GM19193 (cell line): ENCODE results near the gene CFAP410.

ENCODE experiments used
- POLR2A ChIP-seq: IDR thresholded peaks from 4 replicates; pipeline ENCODE4 v1.6.1; 2011; ENCODE audit not compliant: insufficient read depth, insufficient read length; ENCODE audit errors: extremely low read depth

CFAP410 gene

DNA sequence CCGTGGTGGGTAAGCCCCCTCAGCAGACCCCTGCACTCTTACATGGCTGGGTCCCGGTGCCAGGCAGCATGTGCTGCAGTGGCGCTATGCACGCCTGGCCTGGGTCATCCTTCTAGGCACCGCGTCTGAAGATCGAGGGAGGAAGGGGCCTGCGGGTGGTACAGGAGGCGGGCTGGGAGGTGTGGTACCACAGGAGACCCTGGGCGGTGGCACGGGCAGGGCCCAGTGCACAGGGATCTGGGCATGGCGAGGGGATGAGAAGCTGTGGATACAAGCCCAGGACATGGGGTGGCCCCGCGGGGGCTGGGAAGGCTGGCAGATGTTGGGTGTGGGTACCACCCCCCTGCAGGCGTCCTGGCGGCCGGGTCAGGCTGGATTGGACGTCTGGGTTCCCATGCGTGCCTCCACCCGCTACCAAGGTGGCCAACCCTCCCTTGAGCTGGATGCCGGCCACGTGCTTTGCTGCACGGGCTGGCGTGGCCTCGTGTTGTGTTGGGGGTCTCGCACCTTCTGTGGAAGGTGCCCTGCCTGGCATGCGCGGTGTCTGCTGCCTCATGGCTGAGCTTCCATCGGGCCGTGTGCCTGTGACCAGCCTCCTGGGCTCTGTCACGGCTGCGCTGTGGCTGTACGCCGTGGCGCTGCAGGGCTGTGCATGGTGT lies 19.7 kb downstream of the CFAP410 start:
- no peak for TF ChIP-seq POLR2A

DNA sequence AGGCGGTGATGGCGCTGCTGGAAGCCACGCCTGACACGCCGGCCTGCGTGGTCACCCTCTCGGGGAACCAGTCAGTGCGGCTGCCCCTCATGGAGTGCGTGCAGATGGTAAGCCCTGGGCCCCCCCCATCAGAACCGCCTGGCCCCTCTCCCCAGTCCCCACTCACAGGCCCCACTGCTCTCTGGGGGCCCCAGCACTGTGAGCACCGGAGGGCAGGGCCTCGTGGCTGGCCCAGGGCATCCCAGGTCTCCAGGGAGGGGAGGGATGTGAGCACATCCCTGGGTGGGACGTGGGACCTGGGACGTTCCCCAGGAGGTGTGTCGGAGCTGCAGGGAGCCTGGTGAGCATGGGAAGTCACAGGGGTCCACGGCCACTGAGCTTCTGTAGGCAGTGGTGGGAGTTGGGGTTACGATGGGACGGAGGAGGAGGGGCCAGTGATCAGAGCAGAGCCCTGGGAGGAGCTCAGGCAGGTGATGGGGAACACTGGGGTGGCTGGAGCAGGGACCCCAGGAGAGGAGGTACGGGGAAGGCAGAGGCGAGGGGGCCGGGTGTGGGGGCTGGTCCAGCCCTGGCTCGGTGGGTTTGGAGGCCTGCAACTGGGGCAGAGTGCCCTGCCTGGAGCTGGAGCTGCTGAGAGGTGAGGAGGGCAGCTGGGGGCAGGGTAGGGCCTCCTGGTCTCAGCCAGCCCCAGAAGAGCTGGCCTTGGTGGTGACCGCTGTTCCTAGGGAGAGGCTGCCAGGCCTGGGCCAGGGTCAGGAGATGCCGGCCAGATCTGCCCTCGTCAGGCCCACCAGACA lies 20.5 kb downstream of the CFAP410 start:
- TF ChIP-seq POLR2A: no peak

DNA sequence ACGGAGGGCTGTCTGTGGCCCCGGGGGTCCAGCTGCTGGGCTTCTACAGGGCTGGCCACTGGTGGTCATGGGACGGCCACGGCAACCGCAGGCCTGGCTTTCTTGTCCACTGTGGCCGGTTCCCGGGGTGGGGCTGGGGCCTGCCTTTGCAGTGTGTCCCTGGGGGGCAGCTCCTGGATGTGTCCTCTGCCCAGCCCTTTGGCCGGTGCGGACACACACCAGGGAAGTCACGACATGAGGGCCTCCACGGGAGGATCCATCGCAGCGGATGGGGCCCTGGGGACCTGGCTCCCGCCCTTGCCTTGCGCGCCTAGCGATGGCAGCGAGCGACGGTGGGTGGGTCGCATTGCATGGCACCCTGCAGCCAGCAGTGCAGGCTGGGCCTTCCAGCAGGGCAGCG lies 21.3 kb downstream of the CFAP410 start:
- no peak for TF ChIP-seq POLR2A

DNA sequence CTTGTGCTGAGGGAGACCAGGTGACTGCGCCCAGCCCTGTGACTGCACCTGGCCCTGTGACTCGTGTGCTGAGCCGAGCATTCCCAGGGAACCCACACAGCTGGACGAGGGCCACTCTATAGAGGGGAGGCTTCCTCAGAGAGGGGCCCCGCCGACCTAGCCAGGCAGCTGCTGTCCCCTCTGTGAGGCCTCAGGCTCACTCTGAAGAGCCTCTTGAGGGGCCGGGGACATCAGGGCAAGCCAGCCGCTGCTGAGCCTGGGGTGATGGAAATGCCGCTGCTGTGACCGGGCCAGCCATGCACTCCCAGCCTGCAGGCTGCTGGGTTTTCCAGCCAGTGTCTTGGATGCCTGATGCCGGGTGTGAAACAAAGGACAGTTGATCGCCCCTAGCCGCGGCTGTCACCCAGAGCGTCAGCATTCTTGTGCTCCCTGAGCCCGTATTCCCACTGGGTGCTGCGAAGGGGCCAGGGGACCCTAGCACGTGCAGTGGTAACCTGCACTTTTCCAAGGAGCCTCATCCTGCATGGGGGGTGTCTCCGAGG lies 21.9 kb downstream of the CFAP410 start:
- TF ChIP-seq POLR2A: no peak

DNA sequence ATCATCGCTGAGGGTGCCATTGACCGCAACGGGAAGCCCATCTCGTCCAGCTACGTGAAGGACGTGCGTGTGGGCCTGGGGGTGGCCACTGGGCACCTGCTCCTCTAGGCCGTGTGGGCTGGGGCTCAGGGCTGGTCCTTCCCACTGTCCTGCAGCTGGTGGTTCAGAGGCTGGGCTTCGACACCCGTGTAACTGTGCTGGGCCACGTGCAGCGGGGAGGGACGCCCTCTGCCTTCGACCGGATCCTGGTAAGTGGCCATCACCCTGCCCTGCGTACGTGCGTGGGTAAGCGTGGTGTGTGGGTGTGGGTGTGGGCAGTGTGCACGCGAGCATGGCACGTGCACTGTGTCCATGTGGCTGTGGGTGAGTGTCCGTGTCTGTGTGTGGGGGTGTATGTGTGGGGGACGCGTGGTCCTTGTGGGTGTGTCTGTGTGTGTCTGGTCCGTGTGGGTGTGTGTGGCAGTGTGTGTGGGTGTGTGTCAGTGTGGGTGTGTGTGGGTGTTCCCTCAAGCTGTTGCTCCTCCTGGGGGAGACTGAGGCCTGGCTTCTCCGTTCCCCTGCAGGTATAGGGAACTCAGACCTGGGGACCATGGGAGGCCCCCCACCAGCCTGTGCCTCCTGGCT lies 22.8 kb downstream of the CFAP410 start:
- TF ChIP-seq POLR2A: no peak

DNA sequence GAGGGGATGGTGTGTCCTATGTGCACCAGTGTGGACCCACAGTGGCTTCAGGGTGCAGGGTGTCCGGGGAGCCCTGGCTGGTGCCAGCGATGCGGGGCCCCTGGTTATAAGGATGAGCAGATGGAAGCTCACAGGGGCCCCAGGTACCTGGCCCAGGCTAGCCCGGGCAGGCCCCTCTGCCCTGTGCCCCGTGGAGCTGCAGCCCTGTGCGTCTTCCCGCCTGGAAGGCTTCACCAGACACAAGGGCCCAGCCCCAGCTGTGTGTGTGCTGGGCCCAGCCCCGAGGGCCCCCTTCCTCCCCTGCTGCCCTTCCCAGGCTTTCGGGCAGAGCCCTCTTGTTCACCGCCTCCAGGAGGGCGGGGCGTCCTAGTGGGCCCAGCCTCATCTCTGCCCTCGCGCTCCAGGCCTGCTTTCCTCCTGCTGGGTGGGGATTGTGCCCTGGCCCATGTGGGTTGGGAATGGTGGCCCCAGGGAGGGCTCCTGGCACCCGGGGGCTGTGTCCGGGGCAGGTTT lies 23.4 kb downstream of the CFAP410 start:
- no peak for TF ChIP-seq POLR2A

DNA sequence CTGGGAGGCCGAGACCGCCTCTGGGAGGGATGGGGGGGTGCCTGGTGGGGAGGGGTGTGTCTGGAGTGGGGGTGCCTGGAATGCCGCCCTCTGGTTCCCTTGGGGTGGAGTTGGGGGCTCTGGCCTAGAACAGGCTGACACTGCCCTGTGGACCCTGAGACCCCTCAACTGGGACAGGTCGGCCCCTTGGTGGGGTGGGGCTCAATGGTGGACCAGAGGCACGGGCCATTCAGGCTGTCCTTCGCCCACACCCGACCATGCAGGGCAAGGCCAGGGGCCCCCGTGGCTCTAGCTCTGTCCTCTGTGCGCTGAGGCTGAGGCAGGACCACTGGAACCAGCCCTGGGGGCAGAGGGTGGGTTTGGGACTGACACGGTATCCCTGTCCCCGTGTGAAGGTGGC lies 24.6 kb downstream of the CFAP410 start:
- TF ChIP-seq POLR2A: no peak

DNA sequence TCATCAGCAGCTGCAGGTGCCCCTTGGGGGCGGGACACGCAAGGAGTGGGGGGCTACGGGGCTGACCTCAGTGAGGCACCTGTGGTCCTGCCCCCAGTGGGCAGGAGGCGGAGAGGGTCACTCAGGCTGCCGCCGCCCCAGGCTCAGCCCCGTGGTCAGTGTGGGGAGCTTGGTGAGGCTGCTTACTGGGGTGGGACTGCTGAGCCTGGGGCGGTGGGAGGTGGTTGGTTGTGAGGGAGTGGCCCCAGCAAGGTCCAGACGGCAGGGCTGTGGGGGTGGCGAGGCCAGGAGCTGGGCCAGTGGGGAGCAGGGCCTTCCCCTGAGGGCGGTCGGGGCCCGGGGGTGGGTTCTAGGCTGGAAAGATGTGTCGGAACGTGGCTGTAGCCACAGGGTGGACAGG lies 25.1 kb downstream of the CFAP410 start:
- TF ChIP-seq POLR2A: no peak

DNA sequence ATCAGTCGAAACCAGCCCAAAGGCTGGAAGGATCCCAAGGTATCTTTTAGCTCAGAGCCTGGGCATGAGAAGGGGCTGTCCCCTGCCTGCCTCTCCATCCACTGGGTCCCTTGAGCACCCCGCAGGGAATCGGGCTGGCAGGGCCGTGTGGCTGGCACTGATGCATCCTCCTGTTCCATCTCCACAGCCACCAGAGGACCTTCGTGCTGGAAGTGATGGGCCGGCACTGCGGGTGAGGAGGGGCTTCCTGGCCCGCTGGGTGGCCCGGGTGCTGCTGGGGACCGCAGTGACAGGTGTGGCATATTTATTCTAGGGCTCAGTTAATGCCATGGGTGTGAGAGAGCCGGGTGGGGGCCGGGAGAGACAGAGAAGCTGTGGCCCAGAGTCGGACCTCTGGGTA lies 25.7 kb downstream of the CFAP410 start:
- no peak for TF ChIP-seq POLR2A

DNA sequence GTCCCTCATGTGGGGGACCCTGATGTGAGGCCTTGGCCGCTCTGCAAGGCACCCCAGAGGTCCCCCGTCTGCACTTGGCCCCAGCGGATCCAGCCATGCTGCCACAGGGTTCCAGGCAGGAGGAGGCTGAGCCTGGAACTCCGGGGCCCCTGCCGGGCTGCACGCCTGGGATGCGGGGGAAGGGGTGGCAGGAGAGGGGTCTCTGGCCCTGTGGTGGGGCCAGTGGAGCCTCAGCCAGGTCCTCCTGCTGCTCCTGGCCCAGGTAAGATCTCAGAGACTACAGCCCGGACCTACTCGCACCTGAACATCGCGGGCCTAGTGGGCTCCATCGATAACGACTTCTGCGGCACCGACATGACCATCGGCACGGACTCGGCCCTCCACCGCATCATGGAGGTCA lies 26.5 kb downstream of the CFAP410 start:
- TF ChIP-seq POLR2A: no peak

DNA sequence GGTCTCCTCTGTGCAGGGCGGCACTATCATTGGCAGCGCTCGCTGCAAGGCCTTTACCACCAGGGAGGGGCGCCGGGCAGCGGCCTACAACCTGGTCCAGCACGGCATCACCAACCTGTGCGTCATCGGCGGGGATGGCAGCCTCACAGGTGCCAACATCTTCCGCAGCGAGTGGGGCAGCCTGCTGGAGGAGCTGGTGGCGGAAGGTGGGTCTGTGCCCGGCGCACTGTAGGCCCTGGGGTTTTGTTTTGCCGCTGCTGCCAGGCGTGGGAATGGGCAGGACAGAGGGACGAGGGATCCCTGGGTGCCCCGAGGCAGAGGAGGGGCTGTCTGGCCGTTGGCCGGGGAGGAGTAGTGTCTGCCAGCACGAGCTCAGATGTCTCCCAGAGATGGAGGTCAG lies 27.1 kb downstream of the CFAP410 start:
- TF ChIP-seq POLR2A: no peak

DNA sequence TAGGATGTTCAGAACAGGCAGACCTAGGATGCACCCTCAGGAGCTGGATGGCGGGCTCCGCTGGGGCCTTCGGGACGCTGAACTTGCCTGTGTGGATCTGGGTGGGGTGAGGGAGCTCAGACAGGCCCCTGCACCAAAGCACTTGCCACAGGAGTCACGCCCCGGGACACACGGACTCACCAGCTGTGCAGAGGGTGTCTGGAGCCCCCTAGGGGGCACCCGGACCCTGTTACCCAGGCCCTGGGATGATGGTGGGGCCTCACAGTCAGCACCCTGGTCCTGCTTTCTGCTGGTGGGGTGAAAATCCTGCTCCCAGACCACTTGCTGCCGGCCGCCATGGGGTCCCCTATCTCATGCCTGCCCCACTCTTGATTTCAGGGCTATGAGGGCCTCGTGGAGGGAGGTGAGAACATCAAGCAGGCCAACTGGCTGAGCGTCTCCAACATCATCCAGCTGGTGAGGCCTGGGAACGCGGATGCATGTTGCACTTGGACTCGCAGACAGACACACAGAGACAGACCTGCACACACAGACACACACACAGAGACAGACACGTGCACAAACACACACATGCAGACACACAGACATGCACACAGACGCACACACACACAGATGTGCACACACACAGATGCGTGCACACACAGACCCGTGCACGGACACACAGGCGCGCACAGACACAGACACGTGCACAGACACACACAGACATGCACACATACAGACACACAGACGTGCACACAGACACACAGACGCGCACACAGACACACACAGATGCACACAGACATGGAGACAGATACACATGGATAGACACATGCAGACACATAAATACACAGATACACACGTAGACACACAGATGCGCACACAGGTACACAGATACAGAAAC lies 28.3 kb downstream of the CFAP410 start:
- TF ChIP-seq POLR2A: no peak

DNA sequence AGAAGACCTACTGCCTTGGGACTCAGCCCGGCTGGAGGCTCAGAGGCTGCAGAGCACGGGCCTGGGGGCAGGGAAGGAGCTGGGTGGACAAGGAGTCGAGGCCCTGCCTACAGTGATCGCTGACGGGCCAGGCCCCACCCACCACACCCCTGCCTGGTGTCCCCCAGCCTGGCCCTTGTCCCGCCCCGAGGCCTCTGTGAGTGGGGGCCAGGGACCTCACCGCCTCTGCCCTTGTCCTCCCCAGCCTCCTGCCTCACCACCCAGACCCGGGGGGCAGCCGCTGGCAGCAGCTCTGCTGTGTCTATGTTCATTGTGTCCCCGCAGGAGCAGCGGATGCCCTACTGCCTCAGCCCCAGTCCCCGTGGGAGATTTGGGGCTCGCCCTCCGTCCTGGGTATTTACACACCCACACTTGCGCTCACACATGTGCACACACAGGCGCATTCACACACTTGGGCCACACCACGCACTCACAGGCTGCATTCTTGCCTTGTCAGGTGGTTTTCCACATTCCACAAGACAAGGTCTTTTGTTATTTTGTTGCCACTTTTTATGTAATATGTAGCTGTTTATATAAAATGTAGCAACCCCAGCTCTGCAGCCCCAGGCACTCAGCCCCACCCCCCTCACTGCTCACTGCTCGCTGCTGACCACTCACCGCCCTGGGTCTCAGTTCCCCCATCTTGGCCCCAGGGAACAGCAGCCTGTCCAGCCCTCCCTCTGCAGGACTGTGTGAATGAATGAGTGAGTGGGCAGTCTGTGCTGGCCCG lies 32.1 kb downstream of the CFAP410 start:
- TF ChIP-seq POLR2A: no peak

DNA sequence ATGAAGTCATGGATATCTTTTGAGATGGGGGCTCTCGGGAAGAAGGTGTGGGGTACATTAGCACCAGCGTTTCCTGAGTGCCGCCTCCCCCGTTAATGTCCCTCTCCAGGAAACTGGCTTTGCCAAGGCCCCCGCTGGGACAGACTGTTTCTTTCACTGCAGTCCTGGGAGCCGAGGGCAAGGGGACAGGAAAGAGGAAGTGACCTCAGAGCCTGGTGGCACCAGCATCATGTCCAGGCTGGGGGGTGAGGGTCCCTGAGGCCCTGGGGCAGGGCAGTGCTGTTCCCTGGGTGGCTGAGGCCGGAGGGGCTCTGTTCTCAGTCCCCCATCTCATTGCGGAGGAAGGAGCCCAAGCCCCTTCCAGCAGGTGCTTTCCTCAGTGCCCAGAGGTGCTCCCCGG lies 33.5 kb downstream of the CFAP410 start:
- TF ChIP-seq POLR2A: no peak
